MM.1S (cell line): ENCODE measurements around the gene MARF1.

Source experiments
- CTCF ChIP-seq: fragments of 300-600 bp; sonication (generic); IDR thresholded peaks from 2 replicates; pipeline ENCODE4 v1.5.1; 2016; ENCODE audit warnings: antibody characterized with exemption, low read length, mixed read lengths
- EZH2phosphoT487 ChIP-seq: fragments of 300-600 bp; sonication (generic); IDR thresholded peaks from 2 replicates; pipeline ENCODE4 v1.6.1; 2018; ENCODE audit warnings: antibody characterized with exemption, low read length

- TF ChIP-seq CTCF, result no peak
- no peak for TF ChIP-seq EZH2phosphoT487
Observed at GRCh38 chr16:15557258-15557657, 85.7 kb downstream of the MARF1 start.
